WTC11 (cell line): ENCODE results near the gene RADIL. TPM values are rescaled to one million over a fixed set of nuclear protein-coding genes. Genes with fewer than 3 reads are reported as not detected.

Experiments
- ATAC-seq: fragments of 200-7000 bp; cut with Tn5 transposase; 2 replicates; pipeline ENCODE4 v1.10.0; 2021; ENCODE audit warnings: mild to moderate bottlenecking, moderate library complexity
- CTCF ChIA-PET: fragments of 300-600 bp; sonication (Branson Sonifier 250); formaldehyde crosslinking; loops from one replicate; lab custom pipeline; 2021; ENCODE audit warnings: antibody characterized with exemption; lab: Charles Lee
- POLR2A ChIA-PET: fragments of 350-600 bp; sonication (Branson Sonifier 250); formaldehyde crosslinking; loops from one replicate; lab custom pipeline; 2021; ENCODE audit warnings: antibody characterized with exemption; lab: Charles Lee
- DNase-seq: peaks from one replicate; pipeline ENCODE4 v3.0.0; 2021; ENCODE audit warnings: low spot score
- H3K27ac Mint-ChIP-seq: 2 replicates; pipeline ENCODE4 v1.8.0; 2021; ENCODE audit warnings: mixed read lengths
- H3K27me3 Mint-ChIP-seq: 2 replicates; pipeline ENCODE4 v1.8.0; 2021; ENCODE audit warnings: low read depth, mild to moderate bottlenecking, moderate library complexity, mixed read lengths
- H3K36me3 Mint-ChIP-seq: 2 replicates; pipeline ENCODE4 v1.8.0; 2021; ENCODE audit warnings: mixed read lengths
- H3K4me1 Mint-ChIP-seq: 2 replicates; pipeline ENCODE4 v1.8.0; 2022; ENCODE audit warnings: mixed read lengths
- H3K4me3 Mint-ChIP-seq: 2 replicates; pipeline ENCODE4 v1.8.0; 2021; ENCODE audit warnings: mild to moderate bottlenecking, moderate library complexity, mixed read lengths
- H3K9me3 Mint-ChIP-seq: 2 replicates; pipeline ENCODE4 v1.8.0; 2021; ENCODE audit warnings: mixed read lengths
- E2F5 ChIP-seq: sonication (generic); formaldehyde crosslinking; IDR thresholded peaks from 2 replicates; pipeline ENCODE4 v1.8.1; 2022; ENCODE audit warnings: mild to moderate bottlenecking, moderate library complexity, missing genetic modification reagents
- EMX1 ChIP-seq: fragments of 250-450 bp; sonication (Bioruptor Pico); IDR thresholded peaks from 2 replicates; pipeline ENCODE4 v1.8.0; 2021; ENCODE audit warnings: mild to moderate bottlenecking
- ETV6 ChIP-seq: sonication (generic); formaldehyde crosslinking; IDR thresholded peaks from 2 replicates; pipeline ENCODE4 v1.8.1; 2022; ENCODE audit warnings: mild to moderate bottlenecking, missing genetic modification reagents
- FOXP1 ChIP-seq: sonication (generic); formaldehyde crosslinking; IDR thresholded peaks from 2 replicates; pipeline ENCODE4 v1.8.0; 2022; ENCODE audit warnings: missing genetic modification reagents, mild to moderate bottlenecking, moderate library complexity, borderline replicate concordance
- JUN ChIP-seq: sonication (generic); formaldehyde crosslinking; IDR thresholded peaks from 2 replicates; pipeline ENCODE4 v1.8.0; 2023; ENCODE audit warnings: mild to moderate bottlenecking, missing genetic modification reagents
- KAT7 ChIP-seq: sonication (generic); formaldehyde crosslinking; IDR thresholded peaks from 2 replicates; pipeline ENCODE4 v1.8.1; 2023; ENCODE audit warnings: missing genetic modification reagents, mild to moderate bottlenecking, borderline replicate concordance
- MAX ChIP-seq: sonication (generic); formaldehyde crosslinking; IDR thresholded peaks from 2 replicates; pipeline ENCODE4 v1.8.0; 2022; ENCODE audit warnings: mild to moderate bottlenecking, missing genetic modification reagents
- MLX ChIP-seq: sonication (generic); formaldehyde crosslinking; IDR thresholded peaks from 2 replicates; pipeline ENCODE4 v1.8.1; 2023; ENCODE audit warnings: mild to moderate bottlenecking, missing genetic modification reagents, moderate library complexity
- TCF7 ChIP-seq: sonication (generic); formaldehyde crosslinking; IDR thresholded peaks from 2 replicates; pipeline ENCODE4 v1.8.0; 2022; ENCODE audit warnings: mild to moderate bottlenecking, low read depth, missing genetic modification reagents, moderate library complexity
- ZMAT4 ChIP-seq: fragments of 250-450 bp; sonication (Bioruptor Pico); IDR thresholded peaks from 2 replicates; pipeline ENCODE4 v1.9.0; 2021; ENCODE audit warnings: mild to moderate bottlenecking
- total RNA-seq: library from RNA; stranded (reverse); gene quantifications from 3 replicates; pipeline ENCODE4 v1.2.3, GENCODE V29; 2021
- TF ChIP-seq, protein P1 (sequence below): sonication (generic); formaldehyde crosslinking; IDR thresholded peaks from 2 replicates; pipeline ENCODE4 v1.8.0; 2022; ENCODE audit warnings: mild to moderate bottlenecking, missing genetic modification reagents
- TF ChIP-seq, protein P2 (sequence below): fragments of 250-450 bp; sonication (Bioruptor Pico); conservative IDR thresholded peaks from 2 replicates; pipeline ENCODE4 v1.9.0; 2021; ENCODE audit warnings: mild to moderate bottlenecking
- TF ChIP-seq, protein P3 (sequence below): fragments of 250-450 bp; sonication (Bioruptor Pico); IDR thresholded peaks from 2 replicates; pipeline ENCODE4 v1.9.0; 2021; ENCODE audit warnings: mild to moderate bottlenecking

RADIL gene
- total RNA-seq, 1 experiment from 2014 or later = 11.1 TPM

DNA sequence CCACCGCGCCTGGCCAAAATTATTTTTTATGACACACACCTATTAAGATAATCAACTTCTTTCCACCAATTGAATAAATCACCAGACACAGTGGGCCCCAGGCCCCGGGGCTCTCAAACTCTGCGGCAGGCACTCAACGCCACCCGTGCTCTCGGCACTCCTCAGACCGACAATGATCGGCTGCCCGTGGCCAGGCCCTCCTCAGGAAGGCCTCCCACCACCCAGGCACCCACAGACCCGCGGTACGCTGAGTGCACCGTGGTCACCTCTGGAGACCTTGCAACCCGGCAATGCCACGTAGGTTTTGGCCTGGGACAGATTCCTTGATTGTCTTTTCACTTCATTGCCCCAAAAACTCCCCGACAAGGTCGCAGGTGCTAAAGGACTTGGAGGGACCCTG lies 6.9 kb downstream of the RADIL start (continued):
- no peak for TF ChIP-seq MLX (CRISPR knock-in tag)

- peaks cover 7% of the 10 kb centered on the region; the same call in 1 of the 2 replicates for H3K36me3 Mint-ChIP-seq
- no peak overlapping the region for H3K27ac Mint-ChIP-seq
- TF ChIP-seq, protein P1, sequence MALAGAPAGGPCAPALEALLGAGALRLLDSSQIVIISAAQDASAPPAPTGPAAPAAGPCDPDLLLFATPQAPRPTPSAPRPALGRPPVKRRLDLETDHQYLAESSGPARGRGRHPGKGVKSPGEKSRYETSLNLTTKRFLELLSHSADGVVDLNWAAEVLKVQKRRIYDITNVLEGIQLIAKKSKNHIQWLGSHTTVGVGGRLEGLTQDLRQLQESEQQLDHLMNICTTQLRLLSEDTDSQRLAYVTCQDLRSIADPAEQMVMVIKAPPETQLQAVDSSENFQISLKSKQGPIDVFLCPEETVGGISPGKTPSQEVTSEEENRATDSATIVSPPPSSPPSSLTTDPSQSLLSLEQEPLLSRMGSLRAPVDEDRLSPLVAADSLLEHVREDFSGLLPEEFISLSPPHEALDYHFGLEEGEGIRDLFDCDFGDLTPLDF (CRISPR knock-in tag) = no peak
- TF ChIP-seq JUN (CRISPR knock-in tag) (no peak), E2F5 (no peak)
- TF ChIP-seq, all 79 proteins: peak for 0
- Mint-ChIP-seq H3K4me3 (no peak overlapping the region), H3K4me1 (peaks cover 11% of the 10 kb centered on the region), H3K27me3 (peaks cover under 1% of the 10 kb centered on the region; the same call in 1 of the 2 replicates), H3K9me3 (no peaks in the 10 kb centered on the region)
- ATAC-seq = no peak
- ChIA-PET CTCF (interaction anchor here (1.7 to 2.5 kb wide), 2 partner anchors 8 to 29 kb away, joined by 5 to 14 read pairs; partner anchors contain the start of gene RADIL), POLR2A (no interaction called here)
- no peak for DNase-seq
Observed at GRCh38 chr7:4875391-4875790, 8.1 kb downstream of the RADIL start.

- peaks cover 7% of the 10 kb centered on the region; the same call in 1 of the 2 replicates for H3K36me3 Mint-ChIP-seq
- ChIA-PET CTCF (interaction anchor here (1.7 to 2.5 kb wide), 3 partner anchors 10 to 43 kb away, joined by 5 to 14 read pairs (median 5); partner anchors contain the start of gene RADIL), POLR2A (no interaction called here)
- DNase-seq (no peak), ATAC-seq (no peak)
- no peak overlapping the region for H3K27ac Mint-ChIP-seq
- H3K9me3 Mint-ChIP-seq = peaks cover 3% of the 10 kb centered on the region
- H3K4me3 Mint-ChIP-seq = no peak overlapping the region
- TF ChIP-seq EMX1 = no peak
- no peak for TF ChIP-seq ETV6 (CRISPR knock-in tag)
- TF ChIP-seq TCF7 (CRISPR knock-in tag) = no peak
- H3K27me3 Mint-ChIP-seq = no peaks in the 10 kb centered on the region; the same call in 1 of the 2 replicates
- H3K4me1 Mint-ChIP-seq = peaks cover 11% of the 10 kb centered on the region
Observed at GRCh38 chr7:4873071-4873944, 10.2 kb downstream of the RADIL start.

GRCh38 chr7:4871930-4872675 lies 11.4 kb downstream of the RADIL start:
- no peak overlapping the region for H3K27ac Mint-ChIP-seq

GRCh38 chr7:4871056-4871680 lies 12.3 kb downstream of the RADIL start:
- POLR2A ChIA-PET = no interaction called here
- H3K36me3 Mint-ChIP-seq = no peaks in the 10 kb centered on the region
- H3K4me3 Mint-ChIP-seq = no peak overlapping the region
- no peak overlapping the region for H3K27ac Mint-ChIP-seq
- DNase-seq (no peak), ATAC-seq (no peak)
- H3K4me1 Mint-ChIP-seq = peaks cover 11% of the 10 kb centered on the region
- no peaks in the 10 kb centered on the region; the same call in 1 of the 2 replicates for H3K27me3 Mint-ChIP-seq
- peaks cover 4% of the 10 kb centered on the region for H3K9me3 Mint-ChIP-seq
- CTCF ChIA-PET = interaction anchor here (0.7 to 2.6 kb wide), 4 partner anchors 11 to 79 kb away, joined by 3 to 12 read pairs (median 4); partner anchors contain the start of gene RADIL
- no peak for TF ChIP-seq FOXP1 (CRISPR knock-in tag)
- TF ChIP-seq, protein P2, sequence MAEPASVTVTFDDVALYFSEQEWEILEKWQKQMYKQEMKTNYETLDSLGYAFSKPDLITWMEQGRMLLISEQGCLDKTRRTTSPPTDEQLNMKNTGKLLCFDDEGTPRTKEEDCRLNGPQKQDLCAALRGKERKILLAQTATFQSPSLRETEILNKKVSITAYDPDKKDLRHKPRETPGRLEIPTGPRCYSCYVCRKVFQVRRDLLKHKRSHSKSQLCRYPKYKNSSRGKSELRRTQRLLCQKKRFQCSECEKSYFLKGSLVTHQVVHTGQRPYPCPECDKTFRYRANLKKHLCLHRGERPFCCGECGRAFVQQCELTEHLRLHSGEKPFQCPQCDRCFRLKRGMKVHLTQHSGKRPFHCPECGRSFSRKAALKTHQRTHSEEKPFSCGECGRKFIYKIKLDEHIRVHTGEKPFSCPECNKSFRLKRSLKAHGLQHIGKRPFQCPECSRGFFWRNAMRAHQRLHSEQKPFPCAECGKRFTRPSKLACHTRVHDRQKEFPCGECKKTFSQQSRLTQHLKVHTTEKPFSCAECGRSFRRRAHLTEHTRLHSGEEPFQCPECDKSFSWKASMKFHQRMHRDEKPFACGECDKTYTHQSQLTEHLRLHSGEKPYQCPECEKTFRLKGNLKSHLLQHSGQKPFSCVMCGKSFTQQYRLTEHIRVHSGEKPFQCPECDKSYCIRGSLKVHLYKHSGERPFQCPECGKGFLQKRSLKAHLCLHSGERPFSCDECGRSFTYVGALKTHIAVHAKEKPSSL (CRISPR knock-in tag) = no peak
- no peak for TF ChIP-seq ZMAT4 (CRISPR knock-in tag)
- no peak for TF ChIP-seq KAT7 (CRISPR knock-in tag)
- TF ChIP-seq, protein P3, sequence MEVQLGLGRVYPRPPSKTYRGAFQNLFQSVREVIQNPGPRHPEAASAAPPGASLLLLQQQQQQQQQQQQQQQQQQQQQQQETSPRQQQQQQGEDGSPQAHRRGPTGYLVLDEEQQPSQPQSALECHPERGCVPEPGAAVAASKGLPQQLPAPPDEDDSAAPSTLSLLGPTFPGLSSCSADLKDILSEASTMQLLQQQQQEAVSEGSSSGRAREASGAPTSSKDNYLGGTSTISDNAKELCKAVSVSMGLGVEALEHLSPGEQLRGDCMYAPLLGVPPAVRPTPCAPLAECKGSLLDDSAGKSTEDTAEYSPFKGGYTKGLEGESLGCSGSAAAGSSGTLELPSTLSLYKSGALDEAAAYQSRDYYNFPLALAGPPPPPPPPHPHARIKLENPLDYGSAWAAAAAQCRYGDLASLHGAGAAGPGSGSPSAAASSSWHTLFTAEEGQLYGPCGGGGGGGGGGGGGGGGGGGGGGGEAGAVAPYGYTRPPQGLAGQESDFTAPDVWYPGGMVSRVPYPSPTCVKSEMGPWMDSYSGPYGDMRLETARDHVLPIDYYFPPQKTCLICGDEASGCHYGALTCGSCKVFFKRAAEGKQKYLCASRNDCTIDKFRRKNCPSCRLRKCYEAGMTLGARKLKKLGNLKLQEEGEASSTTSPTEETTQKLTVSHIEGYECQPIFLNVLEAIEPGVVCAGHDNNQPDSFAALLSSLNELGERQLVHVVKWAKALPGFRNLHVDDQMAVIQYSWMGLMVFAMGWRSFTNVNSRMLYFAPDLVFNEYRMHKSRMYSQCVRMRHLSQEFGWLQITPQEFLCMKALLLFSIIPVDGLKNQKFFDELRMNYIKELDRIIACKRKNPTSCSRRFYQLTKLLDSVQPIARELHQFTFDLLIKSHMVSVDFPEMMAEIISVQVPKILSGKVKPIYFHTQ (CRISPR knock-in tag) = no peak

More at GRCh38 chr7:4871930-4872675, 11.4 kb downstream of the RADIL start:
- ChIA-PET POLR2A (no interaction called here), CTCF (interaction anchor here (0.7 to 2.6 kb wide), 4 partner anchors 10 to 42 kb away, joined by 3 to 12 read pairs (median 4); partner anchors contain the start of gene RADIL)
- peaks cover 11% of the 10 kb centered on the region for H3K4me1 Mint-ChIP-seq
- DNase-seq (no peak), ATAC-seq (no peak)
- H3K27me3 Mint-ChIP-seq = no peaks in the 10 kb centered on the region; the same call in 1 of the 2 replicates
- peaks cover 4% of the 10 kb centered on the region for H3K9me3 Mint-ChIP-seq
- no peak overlapping the region for H3K4me3 Mint-ChIP-seq
- TF ChIP-seq MAX (CRISPR knock-in tag) = no peak
- peaks cover 3% of the 10 kb centered on the region; the same call in 1 of the 2 replicates for H3K36me3 Mint-ChIP-seq
